ENCODE data around the gene BTBD17.
A peak's percentile ranks its signal among the peaks of the same experiment; 100 is the strongest.

BTBD17 gene

DNA sequence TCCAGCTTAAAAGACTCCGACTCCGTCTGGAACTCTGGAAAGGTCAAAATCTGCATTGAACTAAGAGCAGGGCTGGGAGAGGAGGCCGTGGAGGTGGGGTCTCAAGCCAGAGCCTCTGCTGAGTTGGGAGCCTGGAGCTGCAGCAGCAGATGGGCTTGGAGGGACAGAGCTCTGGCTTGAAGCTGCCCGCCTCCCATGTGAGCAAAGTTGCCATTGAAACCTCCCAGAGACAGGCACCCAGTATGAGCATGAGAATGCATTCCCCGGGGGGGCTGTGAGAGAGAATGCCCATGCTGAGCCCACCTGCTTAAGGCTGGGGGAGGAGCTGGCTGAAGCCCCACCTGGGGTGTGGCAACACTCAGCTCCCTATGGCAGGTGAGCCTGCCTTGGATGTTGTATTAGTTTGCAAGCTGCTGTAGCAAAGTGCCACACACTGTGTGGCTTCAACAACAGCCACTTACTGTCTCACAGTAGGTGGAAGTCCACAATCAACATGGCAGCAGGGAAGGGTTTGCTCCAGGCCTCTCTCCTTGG lies 26.1 kb downstream of the BTBD17 start:
- no peak for DNase-seq (ENCODE audit: low read depth)

DNA sequence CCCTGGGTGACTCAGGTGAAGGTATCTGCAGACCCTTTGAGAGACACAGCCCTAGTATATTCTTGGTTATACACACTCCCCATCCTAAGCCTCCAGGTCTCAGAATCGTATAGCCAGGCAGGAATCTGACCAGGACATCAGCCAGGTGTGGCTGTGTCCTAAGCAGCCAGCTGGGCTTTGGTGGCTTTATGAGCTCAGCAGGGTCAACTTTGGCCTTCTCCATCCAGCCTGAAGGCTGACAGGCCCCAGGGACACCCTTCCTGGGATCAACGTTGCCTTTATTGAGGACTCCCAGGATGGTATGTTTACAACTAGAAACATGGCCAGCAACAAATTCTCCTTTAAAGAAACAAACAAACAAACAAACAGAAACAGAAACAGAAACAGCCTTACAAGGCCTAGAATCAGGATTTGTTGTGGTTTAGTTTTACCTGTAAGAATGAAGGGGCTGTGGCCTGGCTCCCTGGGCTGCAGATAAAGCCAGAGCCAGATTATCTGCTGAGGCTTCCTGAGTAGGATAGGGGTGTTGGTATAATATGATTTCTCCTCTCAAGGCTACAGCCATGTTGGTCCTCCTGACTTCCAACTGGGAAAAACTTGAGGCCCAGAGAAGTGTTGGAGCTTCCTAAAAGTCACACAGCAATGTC lies 27.2 kb downstream of the BTBD17 start:
- DNase-seq (ENCODE audit: low read depth) = no peak

DNA sequence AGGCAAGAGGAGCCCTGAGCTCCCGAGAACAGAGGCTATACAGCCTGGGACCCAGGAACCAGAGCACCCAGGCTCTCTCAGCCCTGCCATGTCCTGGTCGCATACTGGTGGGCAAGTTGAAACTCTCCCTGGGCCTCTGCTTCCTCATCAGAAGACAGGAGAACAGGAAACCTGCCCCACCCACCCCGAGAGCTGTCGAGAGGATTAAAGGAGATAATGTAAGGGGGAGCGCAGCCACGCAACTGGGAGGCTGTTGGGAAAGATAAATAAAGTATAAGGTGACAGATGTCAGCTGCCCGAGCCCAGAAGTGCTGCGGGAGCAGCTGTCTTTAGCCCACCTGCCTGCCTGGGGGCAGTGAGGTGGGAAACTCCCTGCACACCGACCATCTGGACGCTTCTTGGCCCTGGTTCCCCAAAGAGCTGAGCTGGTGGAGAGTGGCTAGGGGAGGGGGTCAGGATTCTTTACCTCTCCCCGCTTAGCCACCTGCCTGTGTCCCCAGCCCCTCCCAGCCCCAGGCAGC lies 28.8 kb downstream of the BTBD17 start:
- DNase-seq (ENCODE audit: low read depth) = no peak

DNA sequence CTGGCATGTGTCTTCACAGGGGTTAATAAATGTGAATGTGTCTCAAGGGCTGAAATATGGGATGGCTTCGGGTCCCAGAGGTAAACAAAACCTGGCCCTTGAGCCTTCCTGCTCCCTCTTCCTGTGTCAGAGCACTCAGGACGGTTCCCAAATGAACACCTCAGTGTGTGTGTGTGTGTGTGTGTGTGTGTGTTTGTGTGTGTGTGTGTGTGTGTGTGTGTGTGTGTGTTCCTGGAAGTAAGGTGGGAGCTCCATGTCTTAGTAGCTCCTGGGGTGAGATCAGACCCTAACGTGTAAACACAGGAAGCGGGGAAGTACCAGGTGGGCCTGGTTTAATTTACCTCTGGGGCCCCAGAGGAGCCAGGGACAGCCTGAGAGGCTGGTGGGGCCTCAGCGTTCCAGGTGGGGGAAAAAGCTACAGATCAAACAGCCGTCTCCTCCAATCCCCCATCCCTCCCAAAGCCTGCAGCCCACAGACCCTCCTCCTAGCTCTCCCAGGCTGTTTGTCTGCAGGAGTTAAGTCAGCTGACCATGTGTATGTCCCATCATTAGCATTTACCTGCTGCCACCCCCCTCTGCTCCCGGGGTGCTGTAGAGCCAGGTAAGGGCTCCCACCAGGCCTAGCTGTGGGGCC lies 29.5 kb downstream of the BTBD17 start:
- no peak for DNase-seq (ENCODE audit: low read depth)

DNA sequence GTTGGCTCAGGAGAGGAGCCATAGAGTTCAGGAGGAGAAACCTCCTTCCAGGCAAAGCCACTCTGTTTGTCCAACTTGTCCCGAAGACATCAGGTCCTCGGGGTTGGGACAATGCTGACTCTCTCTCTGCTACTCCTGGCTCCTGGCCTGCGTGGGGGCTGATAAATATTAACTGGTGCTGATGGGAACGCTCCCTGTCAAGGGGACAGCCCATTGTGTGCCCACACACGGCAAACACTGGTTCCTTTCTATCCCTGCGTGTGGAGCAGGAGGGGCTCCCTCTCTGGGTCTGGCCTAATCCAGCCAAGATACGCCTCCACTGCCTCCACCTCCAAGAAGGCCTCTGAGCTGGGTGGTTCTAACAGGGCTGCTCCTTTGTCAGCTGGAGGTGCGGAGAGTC lies 31.2 kb downstream of the BTBD17 start:
- DNase-seq (ENCODE audit: low read depth) = no peak

DNA sequence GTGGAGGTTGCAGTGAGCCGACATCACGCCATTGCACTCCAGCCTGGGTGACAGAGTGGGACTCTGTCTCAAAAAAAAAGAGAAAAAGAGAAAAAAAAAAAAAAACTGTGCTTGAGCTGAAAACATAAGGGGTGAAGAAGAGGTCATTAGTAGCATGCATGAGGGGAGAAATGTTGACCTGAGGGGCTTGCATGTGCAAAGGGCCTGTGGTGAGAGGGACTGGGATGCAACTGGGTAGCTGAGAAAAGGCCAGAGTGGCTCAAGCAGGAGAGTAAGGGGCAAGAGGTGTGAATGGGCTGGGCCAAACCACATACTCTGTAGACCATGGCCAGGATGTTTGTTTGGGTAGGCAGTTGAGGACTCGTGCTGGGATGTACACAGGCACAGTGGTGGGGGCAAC lies 32.3 kb downstream of the BTBD17 start:
- no peak for DNase-seq (ENCODE audit: low read depth)

DNA sequence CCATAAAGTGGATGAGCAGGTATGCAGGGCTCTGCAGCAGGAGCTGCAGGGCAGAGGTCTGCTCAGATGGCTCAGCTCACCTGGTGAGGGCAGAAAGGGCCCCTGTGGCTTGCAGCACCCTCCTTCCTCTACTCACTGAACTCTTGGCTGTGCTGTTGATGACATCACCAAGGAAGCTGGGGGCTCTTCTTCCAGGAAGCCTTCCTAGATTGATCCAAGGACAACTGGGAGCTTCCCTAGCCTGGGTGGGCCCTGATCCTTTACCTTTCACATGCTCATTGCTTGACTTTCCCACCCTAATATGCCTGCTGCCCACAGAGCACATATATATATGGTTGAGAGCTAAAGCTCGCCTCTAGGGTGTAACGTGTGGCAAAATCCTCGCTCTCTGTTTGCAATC lies 33.2 kb downstream of the BTBD17 start:
- no peak for DNase-seq (ENCODE audit: low read depth)

DNA sequence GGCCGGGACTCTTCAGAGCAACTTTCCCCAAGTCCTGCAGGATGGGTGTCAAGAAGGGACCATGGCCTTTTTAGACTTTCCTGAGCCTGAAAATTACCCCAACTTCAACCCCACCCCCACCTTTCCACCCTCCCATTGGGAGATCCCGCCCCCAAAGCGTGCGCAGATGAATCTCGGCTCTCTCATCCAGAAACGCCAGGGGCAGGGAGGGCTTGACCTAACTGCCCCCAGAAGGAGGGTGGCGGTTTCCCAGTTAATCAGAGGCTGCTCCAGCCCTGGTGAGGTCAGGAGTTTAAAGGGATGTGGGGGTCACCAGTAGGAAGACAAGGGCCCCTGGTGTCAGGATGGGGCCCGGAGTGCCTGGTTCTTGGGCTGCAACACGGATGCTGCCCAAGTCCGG lies 35.2 kb downstream of the BTBD17 start:
- DNase-seq (ENCODE audit: low read depth) = no peak

DNA sequence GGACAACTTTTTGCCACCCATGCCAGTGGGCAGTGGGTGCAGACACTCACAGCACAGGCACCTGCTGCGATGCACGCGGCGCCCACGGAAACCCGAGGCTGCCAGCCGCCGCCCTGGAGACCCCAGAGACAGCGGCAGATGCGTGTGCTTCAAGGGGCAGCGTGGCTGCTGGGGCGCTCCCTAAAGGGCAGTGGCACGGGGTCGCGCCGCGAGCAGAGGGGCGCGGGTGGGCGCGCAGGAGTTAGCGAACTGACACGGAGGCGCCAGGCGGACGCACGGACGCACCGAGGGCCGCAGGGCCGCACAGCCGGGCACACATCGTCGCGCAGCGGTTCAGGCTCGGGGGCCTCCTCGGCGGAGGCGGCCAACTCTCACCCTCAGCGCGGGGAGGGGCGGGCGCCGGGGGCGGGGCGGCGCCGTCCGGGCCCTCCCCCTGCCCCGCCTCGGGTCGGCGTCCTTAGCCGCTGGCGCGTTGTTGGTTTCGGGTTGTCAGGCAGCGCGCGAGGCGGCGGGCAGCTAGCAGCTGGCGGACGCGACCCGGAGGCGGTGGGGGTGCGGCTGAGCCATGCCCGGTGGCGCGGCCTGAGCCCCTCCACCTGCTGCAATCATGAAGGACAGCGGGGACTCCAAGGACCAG lies 35.8 kb downstream of the BTBD17 start, which contains the start of gene KIF19:
TSS of gene KIF19 (plus strand) at position 484 of the 637 bp plus-strand sequence. CDS start at position 608, 124 bp downstream.
- DNase-seq (ENCODE audit: low read depth) = peak; percentile 65

DNA sequence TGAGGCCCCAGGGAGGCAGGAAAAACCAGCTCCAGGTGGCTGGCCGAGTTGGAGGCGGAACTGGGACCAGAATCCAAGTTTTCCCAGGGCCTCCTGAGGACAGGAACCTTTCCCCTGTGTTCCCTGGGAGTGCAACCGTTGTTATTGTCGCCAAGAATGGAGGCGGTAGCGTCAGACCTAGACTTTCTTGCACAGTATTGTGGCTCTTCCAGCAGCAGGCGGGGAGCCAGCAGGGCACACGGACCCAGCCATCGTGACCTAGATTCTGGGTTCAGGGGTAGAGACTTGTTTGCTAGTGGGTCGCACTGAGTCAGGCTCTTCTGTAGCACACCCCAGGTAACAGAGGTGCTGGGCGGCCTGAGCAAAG lies 36.3 kb downstream of the BTBD17 start:
- no peak for DNase-seq (ENCODE audit: low read depth)

DNA sequence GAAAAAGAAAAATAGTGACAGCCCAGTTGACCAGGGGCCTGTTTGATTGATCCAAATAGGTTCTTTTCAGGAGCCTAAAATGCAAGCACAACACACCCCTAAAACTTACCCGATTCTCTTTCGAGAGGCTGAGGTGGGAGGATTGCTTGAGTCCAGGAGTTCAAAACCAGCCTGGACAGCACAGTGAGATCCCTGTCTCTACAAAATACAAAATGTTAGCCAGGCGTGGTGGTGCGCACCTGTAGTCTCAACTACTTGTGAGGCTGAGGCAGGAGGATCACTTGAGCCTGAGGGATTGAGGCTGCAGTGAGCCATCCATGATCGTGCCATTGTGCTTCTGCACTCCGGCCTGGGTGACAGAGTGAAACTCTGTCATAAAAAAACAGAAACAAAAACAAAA lies 37.1 kb downstream of the BTBD17 start:
- DNase-seq (ENCODE audit: low read depth) = no peak

DNA sequence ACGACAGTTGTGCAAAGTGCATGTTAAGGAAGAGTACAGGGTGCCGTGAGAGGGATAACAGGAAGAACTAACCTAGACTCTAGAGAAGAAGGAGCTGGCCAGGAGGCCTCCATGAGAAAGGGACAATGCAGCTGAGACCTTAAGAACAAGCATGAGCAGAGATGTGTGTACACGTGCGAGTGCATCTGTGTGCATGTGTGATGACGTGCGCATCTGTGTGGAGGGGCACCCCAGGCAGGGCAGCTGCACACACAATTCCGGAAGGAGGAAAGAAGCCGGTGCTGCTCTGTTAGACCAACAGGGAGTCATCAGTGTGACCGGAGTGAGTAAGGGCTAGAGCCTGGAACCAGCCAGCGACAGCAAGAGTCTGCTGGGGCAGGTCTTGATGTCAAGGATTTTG lies 43.3 kb downstream of the BTBD17 start:
- no peak for DNase-seq (ENCODE audit: low read depth)

DNA sequence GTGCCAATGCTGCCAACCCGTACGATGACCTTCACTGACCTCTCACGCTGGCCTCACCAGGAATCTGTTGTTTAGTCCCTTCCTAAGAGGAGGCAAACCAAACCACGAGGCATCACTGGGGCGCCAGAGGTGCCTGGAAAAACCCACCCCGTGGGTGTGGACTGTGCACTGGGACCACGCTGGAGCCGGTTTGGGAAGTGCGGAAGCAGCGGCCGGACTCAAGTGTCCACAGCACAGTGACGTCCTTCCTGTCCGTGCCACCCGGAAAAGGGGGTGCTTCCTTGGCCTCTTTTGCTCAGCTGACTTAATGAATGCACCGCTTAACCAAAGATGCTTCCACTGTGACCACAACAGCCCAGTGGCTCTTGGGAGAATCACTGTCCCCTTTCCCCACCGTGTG lies 44.6 kb downstream of the BTBD17 start:
- no peak for DNase-seq (ENCODE audit: low read depth)

DNA sequence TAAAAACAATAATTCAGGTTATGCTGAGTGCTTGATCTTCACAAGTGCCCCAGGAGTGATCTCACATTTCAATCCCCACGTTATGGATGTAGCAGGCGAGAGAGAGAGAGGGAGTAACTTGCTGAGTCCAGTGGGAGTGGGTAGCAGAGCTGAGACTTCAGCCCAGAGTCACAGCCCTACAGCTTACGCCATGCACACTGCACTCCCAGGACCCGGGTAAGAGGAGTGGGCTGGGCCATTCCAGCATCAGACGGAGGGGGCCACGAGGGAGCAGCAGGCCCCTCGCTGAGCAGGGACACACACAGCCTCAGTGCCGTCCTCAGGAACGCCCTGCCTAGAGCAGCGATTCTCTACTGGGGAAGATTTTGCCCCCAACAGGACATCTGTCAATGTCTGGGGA lies 45.4 kb downstream of the BTBD17 start:
- no peak for DNase-seq (ENCODE audit: low read depth)

DNA sequence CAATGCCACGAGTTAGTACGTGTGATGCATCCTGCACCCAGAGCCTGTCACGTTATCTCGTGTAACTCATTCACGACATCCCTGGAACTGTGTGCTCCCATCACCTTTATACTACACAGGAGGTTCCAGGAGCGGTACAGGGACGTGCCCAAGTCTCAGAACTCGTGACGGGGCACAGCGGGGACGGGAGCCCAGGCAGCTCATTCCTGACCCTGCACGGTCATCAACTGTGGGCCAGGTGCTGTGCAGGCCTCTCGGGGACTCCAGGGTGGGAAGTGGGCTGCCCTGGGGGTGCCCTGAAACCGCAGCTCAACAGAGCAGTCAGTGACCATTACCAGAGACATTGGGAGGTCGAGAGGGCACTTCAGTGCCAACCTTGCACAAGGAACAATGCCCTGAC lies 46.8 kb downstream of the BTBD17 start:
- DNase-seq (ENCODE audit: low read depth) = no peak

DNA sequence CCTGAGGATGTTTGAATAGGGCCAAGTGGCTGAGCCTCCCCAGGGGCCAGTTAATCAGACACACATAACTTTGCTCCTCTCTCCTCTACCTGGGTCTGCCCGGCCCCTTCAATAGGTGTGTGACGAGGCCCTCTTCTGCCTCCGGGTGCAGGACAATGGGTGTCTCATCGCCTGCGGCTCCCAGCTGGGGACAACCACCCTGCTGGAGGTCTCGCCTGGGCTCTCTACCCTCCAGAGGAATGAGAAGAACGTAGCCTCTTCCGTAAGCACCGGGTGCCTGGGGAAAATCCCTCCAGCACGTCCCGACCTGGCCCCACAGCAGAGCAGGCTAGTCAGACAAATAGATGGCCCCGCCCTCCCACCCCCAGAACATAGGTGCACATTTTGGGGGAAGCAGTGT lies 51.8 kb downstream of the BTBD17 start:
- DNase-seq (ENCODE audit: low read depth) = no peak

DNA sequence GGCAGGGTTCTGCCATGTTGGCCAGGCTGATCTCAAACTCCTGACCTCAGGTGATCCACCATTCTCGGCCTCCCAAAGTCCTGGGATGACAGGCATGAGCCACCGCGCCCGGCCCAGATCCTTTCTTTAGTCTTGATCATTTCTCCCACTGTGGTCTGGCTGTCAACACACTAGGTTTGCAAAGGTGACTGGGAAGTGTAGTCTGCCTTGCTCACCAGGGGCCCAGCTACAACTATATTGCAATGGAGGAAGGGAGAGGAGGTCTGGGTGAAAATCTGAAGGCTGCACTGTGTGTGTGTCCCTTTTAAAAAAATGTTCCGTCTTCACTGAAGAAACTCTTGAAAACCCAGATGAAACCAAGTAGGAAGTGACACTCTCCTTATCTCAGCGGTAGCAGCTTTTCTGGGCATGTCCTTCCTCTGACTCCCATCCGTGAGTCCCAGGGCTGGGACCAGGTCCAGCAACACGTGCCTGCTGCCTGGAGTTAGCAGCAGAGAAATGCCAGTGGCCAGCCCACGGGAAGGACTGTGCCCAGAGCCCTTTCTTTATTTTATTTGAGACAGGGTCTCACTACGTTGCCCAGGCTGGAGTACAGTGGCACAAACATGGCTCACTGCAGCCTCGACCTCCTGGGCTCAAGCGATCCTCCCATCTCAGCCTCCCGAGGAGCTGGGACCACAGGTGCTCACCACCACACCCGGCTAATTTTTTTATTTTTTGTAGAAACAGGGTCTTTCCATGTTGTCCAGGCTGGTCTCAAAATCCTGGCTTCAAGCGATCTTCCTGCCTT lies 53.5 kb downstream of the BTBD17 start:
- DNase-seq (ENCODE audit: low read depth) = no peak
